Mucosa of rectum (tissue), 2 donors: Measurements from ENCODE around the gene CTTN.

Experiments
- H3K27ac ChIP-seq, 2 donors: one replicate each; pipeline ENCODE4 v1.7.0; 2013; ENCODE audit warnings: inconsistent platforms in 2 of 2, low read depth in 2 of 2, low read length in 2 of 2
- H3K27me3 ChIP-seq, 2 donors: one replicate each; pipeline ENCODE4 v1.7.0; 2013; ENCODE audit warnings: low read length in 2 of 2; ENCODE audit not compliant: control insufficient read depth in 2 of 2, insufficient read depth in 2 of 2
- H3K36me3 ChIP-seq, 2 donors: one replicate each; pipeline ENCODE4 v1.7.0; 2013; ENCODE audit warnings: low read length in 2 of 2; ENCODE audit not compliant: control insufficient read depth in 2 of 2, insufficient read depth in 2 of 2
- H3K4me1 ChIP-seq, 2 donors: one replicate each; pipeline ENCODE4 v1.7.0; 2013; ENCODE audit warnings: low read length in 2 of 2, mild to moderate bottlenecking in 1 of 2; ENCODE audit not compliant: control insufficient read depth in 2 of 2, insufficient read depth in 2 of 2
- H3K4me3 ChIP-seq, 2 donors: one replicate each; pipeline ENCODE4 v1.7.0; 2013; ENCODE audit warnings: low read length in 2 of 2
- H3K9ac ChIP-seq, 2 donors: one replicate each; pipeline ENCODE4 v1.7.0; 2013; ENCODE audit warnings: low read length in 2 of 2, low read depth in 1 of 2, mild to moderate bottlenecking in 1 of 2
- H3K9me3 ChIP-seq, 2 donors: one replicate each; pipeline ENCODE4 v1.7.0; 2013; ENCODE audit warnings: low read length in 2 of 2; ENCODE audit not compliant: control insufficient read depth in 2 of 2
- donor health status: healthy.
- donor health status: Normal muscosa, but diverticular disease.

CTTN gene

DNA sequence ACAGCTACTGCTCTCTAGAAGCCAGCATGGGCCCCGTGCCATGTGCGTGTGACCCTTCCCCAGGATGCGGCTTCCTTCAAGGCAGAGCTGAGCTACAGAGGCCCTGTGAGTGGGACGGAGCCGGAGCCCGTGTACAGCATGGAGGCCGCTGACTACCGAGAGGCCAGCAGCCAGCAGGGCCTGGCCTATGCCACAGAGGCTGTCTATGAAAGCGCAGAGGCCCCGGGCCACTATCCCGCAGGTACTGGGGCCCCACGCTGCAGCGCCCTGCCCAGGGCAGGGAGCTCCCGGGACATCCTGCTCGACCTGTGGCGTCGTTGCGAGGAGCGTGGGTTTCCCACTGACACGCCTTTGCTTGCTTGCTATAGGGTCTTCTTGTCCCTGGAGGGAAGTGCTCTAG, 34.7 kb downstream of the CTTN start:
- Histone ChIP-seq H3K4me3 (no peak overlapping the region), H3K36me3 (peaks cover 66 to 80% of the 10 kb centered on the region in 2 donors), H3K9me3 (no peaks in the 10 kb centered on the region), H3K4me1 (no peaks in the 10 kb centered on the region), H3K27me3 (no peaks in the 10 kb centered on the region), H3K9ac (no peak overlapping the region), H3K27ac (no peak overlapping the region)

DNA sequence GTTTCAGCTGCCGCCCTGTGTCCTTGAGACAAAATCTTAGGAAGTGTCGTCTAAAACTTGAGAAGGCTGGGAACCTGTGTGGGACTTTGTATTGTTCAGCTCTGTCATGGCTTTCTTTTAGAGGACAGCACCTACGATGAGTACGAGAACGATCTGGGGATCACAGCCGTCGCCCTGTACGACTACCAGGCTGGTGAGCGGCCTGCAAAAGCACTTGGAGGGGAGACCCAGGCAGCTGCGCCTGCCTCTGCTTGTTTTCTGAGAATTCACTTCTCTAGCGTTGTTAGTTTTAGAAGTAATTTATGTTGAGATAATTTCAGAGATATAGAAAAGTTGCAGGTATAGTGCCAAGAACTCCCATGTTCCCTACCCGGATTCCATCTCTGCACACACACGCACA, 35.2 kb downstream of the CTTN start:
- Histone ChIP-seq H3K36me3 (peaks cover 65 to 82% of the 10 kb centered on the region in 2 donors), H3K9ac (no peak overlapping the region), H3K9me3 (no peaks in the 10 kb centered on the region)

DNA sequence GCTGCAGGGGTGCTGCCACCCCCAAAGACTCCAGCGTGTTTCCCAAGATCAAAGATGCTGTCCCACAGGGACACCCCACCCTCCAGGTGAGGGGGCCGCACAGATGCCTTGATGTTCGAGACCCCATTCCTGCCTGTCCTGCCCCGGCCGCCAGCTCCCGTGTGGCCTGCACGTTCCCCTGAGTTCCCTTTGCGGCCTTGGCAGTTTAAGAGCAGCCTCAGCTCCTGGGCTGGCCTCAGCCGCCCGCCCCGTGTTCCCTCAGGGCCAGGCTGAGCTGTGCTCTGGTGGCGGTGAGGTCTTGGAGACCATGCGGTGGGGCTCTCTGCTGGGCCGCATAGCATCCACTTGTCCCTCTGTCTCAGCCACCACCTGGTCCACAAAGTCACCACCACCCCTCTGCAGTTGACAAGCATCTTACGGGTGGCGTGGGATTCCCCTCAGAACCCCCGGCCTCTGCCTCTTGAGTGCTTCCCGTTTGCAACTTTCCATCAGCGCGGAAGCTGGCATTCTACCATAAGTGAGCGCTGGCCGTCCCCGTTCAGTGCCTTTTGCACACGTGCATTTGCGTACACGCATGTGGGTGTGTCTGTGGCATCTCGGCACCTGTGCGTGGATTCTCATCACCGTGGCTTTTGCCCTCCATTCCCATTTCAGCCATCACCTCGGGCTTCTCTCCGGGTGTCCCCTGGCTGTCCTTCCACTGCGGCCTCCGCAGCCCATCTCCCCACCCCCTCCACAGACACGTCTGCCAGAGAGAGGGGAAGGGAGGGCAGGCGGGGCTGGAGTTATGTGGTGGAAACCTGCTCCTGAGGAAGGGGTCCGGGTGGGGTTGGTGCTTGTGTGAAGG, 35.9 kb downstream of the CTTN start:
- Histone ChIP-seq H3K4me1 (no peaks in the 10 kb centered on the region), H3K36me3 (peaks cover 59 to 77% of the 10 kb centered on the region in 2 donors), H3K27ac (no peak overlapping the region), H3K4me3 (no peak overlapping the region), H3K27me3 (no peaks in the 10 kb centered on the region), H3K9ac (no peak overlapping the region), H3K9me3 (no peaks in the 10 kb centered on the region)

More for the DNA sequence above, 35.2 kb downstream of the CTTN start:
- no peak overlapping the region for H3K27ac ChIP-seq
- H3K4me3 ChIP-seq: no peak overlapping the region
- no peaks in the 10 kb centered on the region for H3K27me3 ChIP-seq
- H3K4me1 ChIP-seq: no peaks in the 10 kb centered on the region

DNA sequence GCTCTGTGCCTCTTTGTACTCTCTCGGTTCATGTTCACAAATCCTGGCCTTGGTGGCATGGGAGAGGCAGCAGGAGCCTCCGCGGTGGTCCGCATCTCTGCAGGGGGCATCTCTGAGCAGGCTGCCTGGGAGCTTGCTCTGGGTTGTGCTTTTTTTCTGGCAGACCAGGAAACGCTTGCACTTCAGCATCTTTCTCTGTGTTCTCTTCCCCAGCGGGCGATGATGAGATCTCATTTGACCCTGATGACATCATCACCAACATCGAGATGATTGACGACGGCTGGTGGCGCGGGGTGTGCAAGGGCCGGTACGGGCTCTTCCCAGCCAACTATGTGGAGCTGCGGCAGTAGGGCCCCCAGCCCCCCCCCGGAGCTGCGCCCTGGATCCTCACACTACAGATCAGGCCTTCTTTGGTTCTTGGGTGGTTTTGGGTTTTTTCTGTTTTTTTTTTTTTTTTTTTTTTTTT, 36.5 kb downstream of the CTTN start:
- no peaks in the 10 kb centered on the region for H3K9me3 ChIP-seq
- peaks cover 53 to 73% of the 10 kb centered on the region in 2 donors for H3K36me3 ChIP-seq
- H3K9ac ChIP-seq: no peak overlapping the region
- H3K27ac ChIP-seq: no peak overlapping the region
- no peaks in the 10 kb centered on the region for H3K4me1 ChIP-seq
- no peaks in the 10 kb centered on the region for H3K27me3 ChIP-seq
- no peak overlapping the region for H3K4me3 ChIP-seq

DNA sequence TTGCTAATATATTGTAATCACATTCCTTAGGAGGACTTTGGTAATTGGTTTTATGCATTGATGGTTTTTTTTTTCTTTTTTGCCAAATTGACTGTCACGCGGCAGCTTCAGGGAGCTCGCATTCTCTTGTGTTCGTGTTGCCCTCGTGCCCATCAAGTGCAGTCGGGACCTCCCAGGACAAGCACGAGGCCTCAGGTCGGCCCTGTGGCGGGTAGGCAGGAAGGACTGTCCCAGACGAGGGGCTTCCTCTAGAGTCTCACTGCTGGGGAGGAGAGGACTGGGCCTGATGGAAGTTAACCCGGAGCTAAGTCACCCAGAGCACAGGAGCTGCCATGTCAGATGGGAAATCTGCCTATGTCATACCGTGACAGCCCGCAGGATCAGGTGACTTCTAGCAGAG, 37.0 kb downstream of the CTTN start:
- Histone ChIP-seq H3K4me3 (no peak overlapping the region), H3K27ac (no peak overlapping the region), H3K9ac (no peak overlapping the region), H3K4me1 (no peaks in the 10 kb centered on the region), H3K36me3 (peaks cover 48 to 68% of the 10 kb centered on the region in 2 donors), H3K27me3 (no peaks in the 10 kb centered on the region), H3K9me3 (no peaks in the 10 kb centered on the region)

DNA sequence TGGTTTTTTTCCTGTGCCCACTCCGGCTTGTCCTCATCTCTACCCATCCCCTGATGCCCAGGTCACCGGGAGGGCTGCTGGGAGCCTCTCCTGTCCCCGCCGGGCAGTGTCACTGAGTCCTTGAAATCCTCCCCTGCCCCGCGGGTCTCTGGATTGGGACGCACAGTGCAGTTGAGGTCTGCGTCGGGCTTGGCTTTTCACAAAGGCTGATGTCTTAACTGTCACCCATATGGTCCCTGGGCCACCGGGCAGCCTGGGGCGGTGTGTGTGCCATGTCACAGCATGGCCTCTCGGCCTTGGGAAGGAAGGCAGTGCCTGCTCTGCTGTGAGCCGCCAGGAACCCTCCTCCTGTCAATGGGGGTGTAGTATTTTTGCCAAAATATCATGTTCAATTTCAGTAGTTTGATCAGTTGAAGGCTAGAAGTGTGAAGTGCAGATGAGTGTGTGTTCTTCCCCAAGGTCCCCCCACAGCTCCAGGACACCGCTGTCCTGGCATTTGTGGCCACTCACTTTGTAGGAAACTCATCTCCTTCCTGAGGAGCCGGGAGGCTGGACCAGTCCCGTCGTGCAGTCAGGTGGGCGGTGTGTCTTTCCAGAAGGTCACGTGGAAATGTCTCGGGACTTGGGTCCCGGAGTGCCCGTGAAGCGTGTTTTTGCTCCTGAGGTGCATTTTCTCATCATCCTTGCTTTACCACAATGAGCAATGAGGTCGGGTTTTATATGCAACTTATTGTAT, 37.6 kb downstream of the CTTN start:
- Histone ChIP-seq H3K9me3 (no peaks in the 10 kb centered on the region), H3K4me3 (no peak overlapping the region), H3K27ac (no peak overlapping the region), H3K27me3 (no peaks in the 10 kb centered on the region), H3K4me1 (no peaks in the 10 kb centered on the region), H3K9ac (no peak overlapping the region), H3K36me3 (peaks cover 43 to 63% of the 10 kb centered on the region in 2 donors)

DNA sequence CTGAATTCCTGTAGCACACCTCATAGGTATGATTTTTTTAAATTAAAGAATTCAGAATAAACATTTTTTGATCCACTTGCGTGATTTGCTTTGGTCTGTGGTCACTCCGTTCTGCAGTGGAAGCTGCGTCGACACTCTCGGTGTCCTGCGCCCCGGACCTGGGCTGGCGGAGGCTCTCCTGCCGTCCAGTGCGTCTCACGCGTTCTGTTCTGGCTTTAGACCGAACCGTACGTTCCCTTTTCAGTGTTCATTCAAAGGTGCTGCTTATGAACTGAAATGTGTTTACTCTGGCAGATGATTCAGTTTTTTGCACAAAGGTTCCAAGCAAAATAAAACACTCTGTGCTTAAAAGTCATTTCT, 38.2 kb downstream of the CTTN start:
- H3K36me3 ChIP-seq: peaks cover 39 to 59% of the 10 kb centered on the region in 2 donors
- no peaks in the 10 kb centered on the region for H3K27me3 ChIP-seq
- no peak overlapping the region for H3K9ac ChIP-seq
- H3K4me1 ChIP-seq: no peaks in the 10 kb centered on the region
- no peak overlapping the region for H3K4me3 ChIP-seq
- no peaks in the 10 kb centered on the region for H3K9me3 ChIP-seq
- H3K27ac ChIP-seq: no peak overlapping the region

DNA sequence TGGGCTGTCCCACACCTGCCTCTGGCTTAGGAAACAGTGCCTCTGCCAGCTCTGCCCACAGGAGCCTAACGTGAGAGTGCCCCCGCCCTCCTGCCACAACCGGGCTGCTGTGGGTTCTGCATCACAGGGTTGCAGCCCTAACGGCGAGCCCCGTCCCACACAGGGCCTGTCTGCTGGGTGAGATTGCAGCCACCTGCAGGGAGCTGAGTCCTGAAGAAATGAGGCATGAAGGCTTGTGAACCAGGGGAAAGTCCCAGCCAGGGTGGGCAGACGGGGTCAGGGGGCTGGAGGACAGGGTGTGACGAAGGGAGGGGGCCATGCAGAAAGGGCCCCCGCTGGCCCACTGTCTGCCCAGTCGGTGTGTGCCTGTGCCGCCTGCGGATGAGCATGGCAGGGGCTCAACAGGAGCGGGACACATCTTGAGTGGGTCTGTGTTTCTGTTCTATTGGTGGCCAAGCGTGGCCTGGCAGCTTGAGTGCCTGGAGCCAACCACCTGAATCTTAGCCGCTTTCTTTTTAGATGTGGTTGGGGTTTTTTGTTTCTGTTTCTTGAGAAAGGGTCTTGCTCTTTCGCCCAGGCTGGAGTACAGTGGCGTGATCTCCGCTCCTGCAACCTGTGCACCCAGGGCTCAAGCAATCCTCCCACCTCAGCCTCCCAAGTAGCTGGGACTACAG, 38.9 kb downstream of the CTTN start:
- no peak overlapping the region for H3K4me3 ChIP-seq
- no peak overlapping the region for H3K9ac ChIP-seq
- peaks cover 31 to 51% of the 10 kb centered on the region in 2 donors for H3K36me3 ChIP-seq
- no peaks in the 10 kb centered on the region for H3K27me3 ChIP-seq
- H3K9me3 ChIP-seq: no peaks in the 10 kb centered on the region
- no peaks in the 10 kb centered on the region for H3K4me1 ChIP-seq
- H3K27ac ChIP-seq: no peak overlapping the region

DNA sequence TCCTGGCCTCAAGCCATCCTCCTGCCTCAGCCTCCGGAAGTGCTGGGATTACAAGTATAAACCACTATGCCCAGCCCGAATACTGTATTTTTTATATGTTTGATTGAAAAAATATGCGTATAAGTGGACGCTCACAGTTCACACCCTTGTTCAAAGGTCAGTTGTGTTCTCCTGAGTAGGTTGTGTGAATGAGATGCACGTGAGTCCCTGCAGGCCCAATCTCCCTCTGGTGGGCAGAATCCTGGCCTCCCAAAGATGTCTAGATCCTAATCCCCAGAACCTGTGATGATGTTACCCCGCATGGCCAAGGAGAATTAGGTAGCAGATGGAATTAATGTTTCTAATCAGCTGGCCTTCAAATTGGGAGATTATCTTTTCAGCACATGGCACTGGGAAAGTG, 41.9 kb downstream of the CTTN start:
- no peaks in the 10 kb centered on the region for H3K27me3 ChIP-seq
- no peaks in the 10 kb centered on the region for H3K9me3 ChIP-seq
- no peaks in the 10 kb centered on the region for H3K4me1 ChIP-seq

DNA sequence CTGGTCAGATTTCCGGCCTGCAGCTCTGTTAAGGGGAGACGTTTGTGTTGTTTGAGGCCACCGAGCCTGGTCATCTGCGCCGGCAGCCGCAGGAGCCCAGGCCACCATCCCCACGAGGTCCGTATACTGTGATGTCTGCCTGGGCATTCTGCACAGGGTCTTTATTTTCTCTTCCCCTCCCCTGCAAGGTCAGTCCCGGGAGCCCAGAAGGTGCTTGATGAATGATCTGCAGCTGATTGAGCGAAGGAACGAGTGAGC, 45.4 kb downstream of the CTTN start:
- H3K27ac ChIP-seq: no peak overlapping the region
- no peaks in the 10 kb centered on the region for H3K27me3 ChIP-seq
- H3K9ac ChIP-seq: no peak overlapping the region
- H3K36me3 ChIP-seq: peaks cover 0 to 2% of the 10 kb centered on the region in 2 donors
- no peak overlapping the region for H3K4me3 ChIP-seq
- no peaks in the 10 kb centered on the region for H3K4me1 ChIP-seq
- H3K9me3 ChIP-seq: no peaks in the 10 kb centered on the region

More for the DNA sequence above, 41.9 kb downstream of the CTTN start:
- Histone ChIP-seq H3K4me3 (no peak overlapping the region), H3K27ac (no peak overlapping the region), H3K36me3 (peaks cover 10 to 25% of the 10 kb centered on the region in 2 donors), H3K9ac (no peak overlapping the region)
